Neural cell (in vitro differentiated cells): ENCODE data around the gene ERBB4.

Experiments
- EP300 ChIP-seq: fragments of 450-650 bp; conservative IDR thresholded peaks from 2 replicates; pipeline ENCODE4 v1.6.1; 2014; ENCODE audit warnings: antibody characterized with exemption, mild to moderate bottlenecking, moderate library complexity; ENCODE audit not compliant: poor library complexity, severe bottlenecking
- EZH2 ChIP-seq: fragments of 200-600, 300-800 bp; shearing (Covaris generic), sonication (generic); IDR thresholded peaks from 2 replicates; pipeline ENCODE4 v1.6.1; 2014; ENCODE audit warnings: antibody characterized with exemption, low read length, borderline replicate concordance, mild to moderate bottlenecking; ENCODE audit not compliant: insufficient read depth, poor library complexity, severe bottlenecking
- MXI1 ChIP-seq: fragments of 450-650 bp; conservative IDR thresholded peaks from 2 replicates; pipeline ENCODE4 v1.6.1; 2014; ENCODE audit warnings: antibody characterized with exemption, mild to moderate bottlenecking; ENCODE audit not compliant: poor library complexity, severe bottlenecking
- POLR2AphosphoS5 ChIP-seq: IDR thresholded peaks from 2 replicates; pipeline ENCODE4 v1.6.1; 2012
- RAD21 ChIP-seq: fragments of 450-650 bp; conservative IDR thresholded peaks from 2 replicates; pipeline ENCODE4 v1.6.1; 2014; ENCODE audit warnings: antibody characterized with exemption, mild to moderate bottlenecking, moderate library complexity
- REST ChIP-seq: IDR thresholded peaks from 2 replicates; pipeline ENCODE4 v1.6.1; 2012; ENCODE audit warnings: borderline replicate concordance
- SMC3 ChIP-seq: fragments of 450-650 bp; conservative IDR thresholded peaks from 2 replicates; pipeline ENCODE4 v1.6.1; 2014; ENCODE audit warnings: antibody characterized with exemption, mild to moderate bottlenecking, moderate library complexity; ENCODE audit not compliant: poor library complexity
- TF ChIP-seq, protein P1 (sequence below): fragments of 450-650 bp; IDR thresholded peaks from 2 replicates; pipeline ENCODE4 v1.5.1; 2014; ENCODE audit warnings: antibody characterized with exemption, mild to moderate bottlenecking, moderate library complexity; ENCODE audit not compliant: poor library complexity, severe bottlenecking

DNA sequence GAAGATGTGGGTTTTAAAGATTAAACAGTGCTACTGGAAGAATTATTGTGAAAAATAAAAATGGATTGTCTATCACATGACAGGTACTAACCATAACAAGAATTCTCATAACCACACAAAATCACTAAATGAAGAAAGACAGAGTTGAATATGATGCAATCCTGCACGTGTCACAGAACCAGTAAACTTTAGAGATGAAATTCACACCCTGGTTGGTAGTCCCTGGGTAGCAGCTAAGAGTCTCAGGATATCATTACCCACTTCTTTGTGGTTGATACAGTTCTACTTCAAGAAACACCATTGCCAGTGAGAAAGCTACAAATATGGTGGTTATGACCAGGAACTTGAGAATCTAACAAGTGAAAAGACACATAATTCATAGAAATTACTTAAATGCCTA lies 450.2 kb downstream of the ERBB4 start:
- TF ChIP-seq EP300 (no peak), POLR2AphosphoS5 (no peak), RAD21 (no peak), EZH2 (no peak), REST (no peak), SMC3 (no peak), MXI1 (no peak)
- TF ChIP-seq, protein P1, sequence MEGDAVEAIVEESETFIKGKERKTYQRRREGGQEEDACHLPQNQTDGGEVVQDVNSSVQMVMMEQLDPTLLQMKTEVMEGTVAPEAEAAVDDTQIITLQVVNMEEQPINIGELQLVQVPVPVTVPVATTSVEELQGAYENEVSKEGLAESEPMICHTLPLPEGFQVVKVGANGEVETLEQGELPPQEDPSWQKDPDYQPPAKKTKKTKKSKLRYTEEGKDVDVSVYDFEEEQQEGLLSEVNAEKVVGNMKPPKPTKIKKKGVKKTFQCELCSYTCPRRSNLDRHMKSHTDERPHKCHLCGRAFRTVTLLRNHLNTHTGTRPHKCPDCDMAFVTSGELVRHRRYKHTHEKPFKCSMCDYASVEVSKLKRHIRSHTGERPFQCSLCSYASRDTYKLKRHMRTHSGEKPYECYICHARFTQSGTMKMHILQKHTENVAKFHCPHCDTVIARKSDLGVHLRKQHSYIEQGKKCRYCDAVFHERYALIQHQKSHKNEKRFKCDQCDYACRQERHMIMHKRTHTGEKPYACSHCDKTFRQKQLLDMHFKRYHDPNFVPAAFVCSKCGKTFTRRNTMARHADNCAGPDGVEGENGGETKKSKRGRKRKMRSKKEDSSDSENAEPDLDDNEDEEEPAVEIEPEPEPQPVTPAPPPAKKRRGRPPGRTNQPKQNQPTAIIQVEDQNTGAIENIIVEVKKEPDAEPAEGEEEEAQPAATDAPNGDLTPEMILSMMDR: no peak
